VCaP (cell line): Measurements from ENCODE around the gene MARCHF2.
"Not testable (repeated sequence)": the region's sequence is repeated elsewhere in the genome, so short reads cannot be mapped to it uniquely, and the experiment has no call there.

Source experiments
- H3K27ac ChIP-seq: fragments of 450-650 bp; 2 replicates; pipeline ENCODE4 v1.5.1; 2017
- TF ChIP-seq, protein P1 (sequence below): fragments of 450-650 bp; conservative IDR thresholded peaks from 2 replicates; pipeline ENCODE4 v1.5.1; 2017; ENCODE audit warnings: mild to moderate bottlenecking, moderate library complexity

MARCHF2 gene

GRCh38 chr19:8398311-8398771, 14.8 kb upstream of the MARCHF2 start:
- TF ChIP-seq, protein P1, sequence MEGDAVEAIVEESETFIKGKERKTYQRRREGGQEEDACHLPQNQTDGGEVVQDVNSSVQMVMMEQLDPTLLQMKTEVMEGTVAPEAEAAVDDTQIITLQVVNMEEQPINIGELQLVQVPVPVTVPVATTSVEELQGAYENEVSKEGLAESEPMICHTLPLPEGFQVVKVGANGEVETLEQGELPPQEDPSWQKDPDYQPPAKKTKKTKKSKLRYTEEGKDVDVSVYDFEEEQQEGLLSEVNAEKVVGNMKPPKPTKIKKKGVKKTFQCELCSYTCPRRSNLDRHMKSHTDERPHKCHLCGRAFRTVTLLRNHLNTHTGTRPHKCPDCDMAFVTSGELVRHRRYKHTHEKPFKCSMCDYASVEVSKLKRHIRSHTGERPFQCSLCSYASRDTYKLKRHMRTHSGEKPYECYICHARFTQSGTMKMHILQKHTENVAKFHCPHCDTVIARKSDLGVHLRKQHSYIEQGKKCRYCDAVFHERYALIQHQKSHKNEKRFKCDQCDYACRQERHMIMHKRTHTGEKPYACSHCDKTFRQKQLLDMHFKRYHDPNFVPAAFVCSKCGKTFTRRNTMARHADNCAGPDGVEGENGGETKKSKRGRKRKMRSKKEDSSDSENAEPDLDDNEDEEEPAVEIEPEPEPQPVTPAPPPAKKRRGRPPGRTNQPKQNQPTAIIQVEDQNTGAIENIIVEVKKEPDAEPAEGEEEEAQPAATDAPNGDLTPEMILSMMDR: no peak
- no peak overlapping the region for H3K27ac ChIP-seq

DNA sequence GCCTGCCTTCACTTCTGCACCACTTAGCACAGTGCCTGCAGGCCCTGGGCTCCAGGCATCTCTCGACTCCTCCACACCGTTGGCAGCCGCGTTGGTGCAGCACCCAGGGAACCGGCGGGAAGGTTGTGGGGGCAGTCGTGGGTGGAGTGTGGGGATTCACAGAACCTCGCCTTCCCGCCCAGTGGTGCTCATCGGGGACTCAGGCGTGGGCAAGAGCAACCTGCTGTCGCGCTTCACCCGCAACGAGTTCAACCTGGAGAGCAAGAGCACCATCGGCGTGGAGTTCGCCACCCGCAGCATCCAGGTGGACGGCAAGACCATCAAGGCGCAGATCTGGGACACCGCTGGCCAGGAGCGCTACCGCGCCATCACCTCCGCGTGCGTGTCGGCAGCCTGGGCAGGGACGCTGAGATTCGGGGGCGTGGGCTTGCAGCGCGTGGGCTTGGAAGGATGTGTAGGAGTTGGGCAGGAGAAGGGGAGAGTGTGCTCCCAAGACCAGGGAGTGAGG, 13.4 kb upstream of the MARCHF2 start:
- TF ChIP-seq, protein P1: no peak
- no peak overlapping the region for H3K27ac ChIP-seq

GRCh38 chr19:8401981-8402411, 11.1 kb upstream of the MARCHF2 start:
- no peak overlapping the region for H3K27ac ChIP-seq
- TF ChIP-seq, protein P1: no peak

DNA sequence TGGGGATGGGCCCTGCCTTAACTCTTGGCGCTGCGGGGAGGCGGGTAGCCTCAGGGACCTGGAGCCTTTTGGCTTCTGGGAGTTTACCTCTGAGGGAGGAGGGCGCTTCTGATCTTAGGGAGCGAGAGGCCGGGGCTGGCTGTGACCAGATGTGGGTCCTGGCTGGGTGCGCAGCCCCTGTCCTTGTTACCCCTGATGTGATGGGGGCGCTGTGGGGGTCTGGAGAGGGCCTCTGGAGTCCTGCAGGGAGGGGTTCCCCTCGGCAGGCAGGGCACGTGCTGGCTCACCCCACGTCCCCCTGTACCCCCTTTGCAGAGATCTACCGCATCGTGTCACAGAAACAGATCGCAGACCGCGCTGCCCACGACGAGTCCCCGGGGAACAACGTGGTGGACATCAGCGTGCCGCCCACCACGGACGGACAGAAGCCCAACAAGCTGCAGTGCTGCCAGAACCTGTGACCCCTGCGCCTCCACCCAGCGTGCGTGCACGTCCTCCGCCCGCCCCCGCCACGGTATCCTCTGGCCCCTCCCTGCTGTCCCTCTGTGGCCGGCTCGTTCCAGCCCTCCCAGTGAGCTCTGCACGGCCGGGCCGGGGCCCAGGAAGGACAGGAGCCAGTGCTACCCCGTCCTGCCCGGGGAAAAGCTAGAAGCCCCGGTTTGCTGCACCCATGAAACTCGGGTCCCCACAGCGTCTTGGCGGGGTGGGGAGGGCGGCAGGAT, 9.8 kb upstream of the MARCHF2 start:
- TF ChIP-seq, protein P1: no peak
- no peak overlapping the region for H3K27ac ChIP-seq

DNA sequence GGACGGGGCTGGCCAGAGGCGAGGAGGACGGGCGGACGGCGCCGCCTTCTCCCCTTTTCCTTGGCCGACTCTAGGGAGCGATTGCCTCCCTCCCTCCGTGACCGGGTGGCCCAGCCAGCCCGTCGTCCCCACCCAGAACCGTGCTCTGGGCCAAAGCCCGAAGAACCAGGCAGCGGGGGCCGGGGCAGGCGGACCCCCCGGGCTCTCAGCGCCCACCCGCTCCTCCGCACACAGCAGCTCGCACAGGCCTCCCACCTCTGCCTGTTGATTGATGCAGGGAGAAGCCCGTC, 9.3 kb upstream of the MARCHF2 start:
- H3K27ac ChIP-seq: no peak overlapping the region
- TF ChIP-seq, protein P1: no peak

GRCh38 chr19:8404391-8405151, 8.5 kb upstream of the MARCHF2 start:
- TF ChIP-seq, protein P1: no peak

DNA sequence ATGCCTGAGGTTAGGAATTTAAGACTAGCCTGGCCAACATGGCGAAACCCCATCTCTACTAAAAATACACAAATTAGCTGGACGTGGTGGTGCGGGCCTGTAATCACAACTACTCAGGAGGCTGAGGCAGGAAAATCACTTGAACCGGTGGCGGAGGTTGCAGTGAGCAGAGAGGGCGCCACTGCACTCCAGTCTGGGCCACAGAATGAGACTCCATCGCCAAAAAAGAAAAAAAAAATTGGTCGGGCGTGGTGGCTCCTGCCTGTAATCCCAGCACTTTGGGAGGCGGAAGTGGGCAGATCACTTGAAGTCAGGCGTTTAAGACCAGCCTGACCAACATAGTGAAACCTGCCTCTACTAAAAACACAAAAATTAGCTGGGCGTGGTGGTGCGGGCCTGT, 2.4 kb upstream of the MARCHF2 start:
- H3K27ac ChIP-seq: not testable (repeated sequence)

More at GRCh38 chr19:8404391-8405151, 8.5 kb upstream of the MARCHF2 start:
- H3K27ac ChIP-seq: no peak overlapping the region

- peak overlapping the region; percentile 46; the same call in 1 of the 2 replicates for H3K27ac ChIP-seq
- TF ChIP-seq, protein P1: no peak
Measured at GRCh38 chr19:8413629-8413995, 507 bp downstream of the MARCHF2 start.
